Mammary epithelial cell (primary cell): ENCODE data around the gene TNRC6C.

Experiments used
- EZH2 ChIP-seq: IDR thresholded peaks from 2 replicates; pipeline ENCODE4 v1.6.1; 2012; ENCODE audit warnings: low read length, inconsistent platforms, borderline replicate concordance
- TF ChIP-seq, protein P1 (sequence below), 2 donors: IDR thresholded peaks in 1 of 2; conservative IDR thresholded peaks in 1 of 2; 2 replicates each; pipeline ENCODE4 v1.5.1; 2011 to 2012; ENCODE audit warnings: inconsistent platforms in 2 of 2, low read length in 2 of 2, mild to moderate bottlenecking in 2 of 2, control low read depth in 1 of 2, low read depth in 1 of 2; ENCODE audit not compliant: insufficient read depth in 1 of 2; ENCODE audit errors: extremely low read depth in 1 of 2

DNA sequence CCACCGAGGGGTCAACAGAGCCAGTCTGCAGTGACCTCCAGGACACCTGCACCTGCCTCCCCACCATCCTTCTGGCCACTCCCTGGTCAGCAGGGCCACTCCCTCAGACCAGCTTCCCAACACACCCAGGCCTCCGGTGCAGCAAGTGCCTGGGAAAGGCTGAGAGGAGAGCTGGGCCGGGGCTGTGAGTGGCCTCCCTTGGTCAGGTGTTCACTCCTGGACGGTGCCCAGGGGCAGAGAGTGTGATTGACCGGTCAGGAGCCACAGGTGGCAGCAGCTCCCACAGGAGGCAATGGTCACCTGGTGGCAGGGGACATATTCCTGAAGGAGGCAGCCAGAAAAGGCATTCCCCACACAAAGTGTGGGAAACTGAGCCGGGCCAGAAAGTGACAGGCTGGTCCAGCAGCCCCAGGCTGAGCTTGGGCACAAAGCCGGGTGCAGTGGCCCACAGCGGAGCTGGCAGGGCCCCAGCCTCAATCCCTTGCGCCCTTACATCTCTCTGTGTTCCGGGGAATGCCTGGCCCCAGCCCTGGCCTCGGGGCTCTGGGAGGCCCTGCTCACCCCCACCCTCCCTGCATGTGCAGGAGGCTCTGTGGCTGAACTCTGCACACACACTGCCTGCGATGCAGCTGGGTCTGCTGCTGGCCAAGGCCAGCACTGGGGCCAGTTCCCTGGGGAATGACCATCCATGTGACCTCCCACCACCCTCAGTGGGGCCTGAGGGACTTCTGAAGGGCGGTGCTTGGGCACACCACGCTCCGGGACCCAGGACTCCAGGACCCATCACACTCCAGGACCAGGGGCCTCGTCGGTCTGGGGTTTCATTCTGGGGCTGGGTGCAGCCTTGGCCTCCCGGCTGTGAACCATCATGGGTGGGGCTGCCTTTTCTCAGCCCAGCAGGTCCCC lies 186.5 kb downstream of the TNRC6C start:
- TF ChIP-seq, protein P1, sequence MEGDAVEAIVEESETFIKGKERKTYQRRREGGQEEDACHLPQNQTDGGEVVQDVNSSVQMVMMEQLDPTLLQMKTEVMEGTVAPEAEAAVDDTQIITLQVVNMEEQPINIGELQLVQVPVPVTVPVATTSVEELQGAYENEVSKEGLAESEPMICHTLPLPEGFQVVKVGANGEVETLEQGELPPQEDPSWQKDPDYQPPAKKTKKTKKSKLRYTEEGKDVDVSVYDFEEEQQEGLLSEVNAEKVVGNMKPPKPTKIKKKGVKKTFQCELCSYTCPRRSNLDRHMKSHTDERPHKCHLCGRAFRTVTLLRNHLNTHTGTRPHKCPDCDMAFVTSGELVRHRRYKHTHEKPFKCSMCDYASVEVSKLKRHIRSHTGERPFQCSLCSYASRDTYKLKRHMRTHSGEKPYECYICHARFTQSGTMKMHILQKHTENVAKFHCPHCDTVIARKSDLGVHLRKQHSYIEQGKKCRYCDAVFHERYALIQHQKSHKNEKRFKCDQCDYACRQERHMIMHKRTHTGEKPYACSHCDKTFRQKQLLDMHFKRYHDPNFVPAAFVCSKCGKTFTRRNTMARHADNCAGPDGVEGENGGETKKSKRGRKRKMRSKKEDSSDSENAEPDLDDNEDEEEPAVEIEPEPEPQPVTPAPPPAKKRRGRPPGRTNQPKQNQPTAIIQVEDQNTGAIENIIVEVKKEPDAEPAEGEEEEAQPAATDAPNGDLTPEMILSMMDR (conservative IDR thresholded peaks at IDR 0.05 in 1 of 2, IDR thresholded peaks at IDR 0.05 in 1 of 2; ENCODE audit: extremely low read depth in 1 of 2, insufficient read depth in 1 of 2, low read depth in 1 of 2, low read length in 2 of 2) = no peak
- no peak for TF ChIP-seq EZH2
